ENCODE measurements around the gene TSHZ3. TPM values are rescaled to one million over a fixed set of nuclear protein-coding genes. Genes with fewer than 3 reads are reported as not detected.

TSHZ3 gene
- total and polyA plus RNA-seq, 2 of the 8 experiments (the other 6 are each of a cell fraction or from before 2014, with no cell fraction given): 3.1 to 12.3 TPM

DNA sequence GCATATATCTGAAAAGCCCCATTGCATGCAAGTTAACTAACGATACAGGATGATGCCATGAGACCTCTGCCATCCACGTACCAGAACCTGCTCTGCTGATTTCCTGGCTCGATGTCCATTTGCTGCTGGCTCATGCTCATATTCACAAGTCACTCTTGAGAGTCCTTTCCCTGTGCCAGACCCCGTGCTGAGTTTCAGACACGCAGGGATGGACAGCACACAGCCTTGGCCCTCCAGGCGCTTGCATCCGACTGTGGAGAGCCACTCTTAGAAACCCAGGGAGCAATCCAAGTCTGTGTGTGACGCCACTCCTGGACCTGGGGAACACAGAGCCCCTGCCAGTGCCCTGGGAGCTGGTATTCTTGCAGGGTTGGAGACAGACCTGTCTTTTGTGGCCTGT lies 37.6 kb upstream of the TSHZ3 start:
- Histone ChIP-seq H2BK15ac (ENCODE audit: low read length) (no peak overlapping the region), H4K8ac (ENCODE audit: extremely low read depth, insufficient read depth, low read length) (no peak overlapping the region), H2AFZ (ENCODE audit: low read length) (no peak overlapping the region), H3K23ac (ENCODE audit: insufficient read length) (no peak overlapping the region), H3K23me2 (ENCODE audit: low read depth, low read length) (no peaks in the 10 kb centered on the region; the same call in 1 of the 2 replicates), H3K27me3 (replicated peaks in 1 of 4; ENCODE audit: control insufficient read depth in 3 of 4, extremely low read depth in 1 of 4, insufficient read depth in 3 of 4, low read length in 3 of 4) (no peaks in the 10 kb centered on the region), H3K36me3 (ENCODE audit: control insufficient read depth in 2 of 4, insufficient read depth in 4 of 4, low read length in 3 of 4) (no peaks in the 10 kb centered on the region), H4K5ac (ENCODE audit: insufficient read length, low read depth, low read length) (no peak overlapping the region), H2BK12ac (ENCODE audit: low read depth, low read length) (peak overlapping the region; percentile 10; the same call in 1 of the 2 replicates), H2BK120ac (replicated peaks; ENCODE audit: low read depth, low read length) (no peak overlapping the region), H3K4ac (replicated peaks; ENCODE audit: insufficient read length, low read depth, low read length) (no peak overlapping the region), H3K4me2 (ENCODE audit: insufficient read depth in 1 of 2, low read depth in 2 of 2, low read length in 2 of 2) (no peak overlapping the region), H4K20me1 (replicated peaks in 1 of 2; ENCODE audit: control insufficient read depth in 1 of 2, insufficient read depth in 2 of 2, low read length in 2 of 2) (no peaks in the 10 kb centered on the region), H3K14ac (ENCODE audit: insufficient read length) (no peak overlapping the region), H3K9ac (replicated peaks in 1 of 4; ENCODE audit: extremely low read depth in 1 of 4, low read depth in 3 of 4, low read length in 3 of 4) (no peak overlapping the region), H3K79me1 (ENCODE audit: low read depth, low read length) (no peaks in the 10 kb centered on the region), H3K9me3 (ENCODE audit: insufficient read depth in 2 of 2, low read depth in 1 of 2, low read length in 1 of 2) (no peaks in the 10 kb centered on the region), H3K27ac (ENCODE audit: low read depth, low read length) (no peak overlapping the region), H2BK20ac (ENCODE audit: low read length) (no peak overlapping the region), H3K4me1 (replicated peaks in 1 of 4; ENCODE audit: control insufficient read depth in 3 of 4, insufficient read depth in 4 of 4, low read length in 3 of 4) (peaks cover 0 to 3% (median 0%) of the 10 kb centered on the region in 4 experiments; a peak in 1 of 7 replicates), H2AK5ac (ENCODE audit: low read depth, low read length) (no peak overlapping the region), H2BK5ac (ENCODE audit: low read depth, low read length) (no peak overlapping the region), H3K56ac (replicated peaks; ENCODE audit: insufficient read length, low read depth, low read length) (no peak overlapping the region), H3K4me3 (ENCODE audit: extremely low read depth in 1 of 4, insufficient read depth in 2 of 4, low read depth in 3 of 4, low read length in 4 of 4) (no peak overlapping the region), H3K79me2 (ENCODE audit: control insufficient read depth in 1 of 2, insufficient read depth in 2 of 2, low read length in 2 of 2) (no peaks in the 10 kb centered on the region), H4K91ac (replicated peaks; ENCODE audit: insufficient read length, low read length) (no peak overlapping the region), H3K18ac (ENCODE audit: extremely low read depth, low read length) (no peak overlapping the region; the same call in 1 of the 2 replicates)
- ChIA-PET CTCF (ENCODE audit: partially characterized antibody) (interaction anchor here (0.6 to 0.8 kb wide), 2 partner anchors 42 to 787 kb away, joined by 3 to 4 read pairs; no protein-coding TSS in a partner anchor), POLR2A (ENCODE audit: partially characterized antibody) (no interaction called here)
- no peak for FAIRE-seq
- DNase-seq (ENCODE audit: low read depth in 1 of 2, low spot score in 2 of 2): no peak
- TF ChIP-seq POLR2A (IDR thresholded peaks at IDR 0.05; ENCODE audit: control extremely low read depth in 1 of 2, low read depth in 2 of 2, low read length in 2 of 2): no peak
- TF ChIP-seq BACH1 (IDR thresholded peaks at IDR 0.05; ENCODE audit: low read length): no peak
- no peak for TF ChIP-seq RXRA (IDR thresholded peaks at IDR 0.05; ENCODE audit: insufficient read depth, low read depth, low read length)
- no peak for TF ChIP-seq EP300 (IDR thresholded peaks at IDR 0.05; ENCODE audit: borderline replicate concordance in 1 of 2, low read depth in 2 of 2, low read length in 2 of 2)
- TF ChIP-seq SP1 (IDR thresholded peaks at IDR 0.05; ENCODE audit: low read depth, low read length): no peak
- 89% methylated on average over 8 of the region's 8 CpGs; no CpG with 5 or more reads in 1 of the 2 experiments for WGBS, 2 experiments (ENCODE audit: extremely low coverage in 1 of 2, insufficient coverage in 1 of 2, insufficient read length in 1 of 2, insufficient replicate concordance in 2 of 2, low coverage in 1 of 2, low lambda C conversion rate in 2 of 2, missing lambda C conversion rate in 1 of 2)
